GM21390 (cell line): ENCODE measurements around the gene TBC1D22A.

Experiments used
- ATAC-seq: cut with Tn5 transposase; IDR thresholded peaks from one replicate; pipeline ENCODE4 v1.9.1; 2021; ENCODE audit not compliant: unreplicated experiment

Gene TBC1D22A

GRCh38 chr22:47006433-47006832, 244.0 kb downstream of the TBC1D22A start:
- no peak for ATAC-seq

GRCh38 chr22:47006869-47007268, 244.4 kb downstream of the TBC1D22A start:
- no peak for ATAC-seq

GRCh38 chr22:47007496-47007895, 245.0 kb downstream of the TBC1D22A start:
- ATAC-seq: no peak

- ATAC-seq: no peak
Measured at GRCh38 chr22:47008208-47008885, 245.9 kb downstream of the TBC1D22A start.

GRCh38 chr22:47009304-47010101, 247.1 kb downstream of the TBC1D22A start:
- ATAC-seq: no peak

GRCh38 chr22:47010211-47010610, 247.8 kb downstream of the TBC1D22A start:
- no peak for ATAC-seq

GRCh38 chr22:47011131-47011858, 248.8 kb downstream of the TBC1D22A start:
- ATAC-seq: no peak

GRCh38 chr22:47011859-47012258, 249.4 kb downstream of the TBC1D22A start:
- no peak for ATAC-seq

- ATAC-seq: no peak
Measured at GRCh38 chr22:47012589-47013370, 250.3 kb downstream of the TBC1D22A start.

- ATAC-seq: no peak
Measured at GRCh38 chr22:47013861-47014635, 251.6 kb downstream of the TBC1D22A start.

GRCh38 chr22:47014636-47015345, 252.3 kb downstream of the TBC1D22A start:
- no peak for ATAC-seq

GRCh38 chr22:47015589-47016178, 253.2 kb downstream of the TBC1D22A start:
- ATAC-seq: no peak

GRCh38 chr22:47016631-47017030, 254.2 kb downstream of the TBC1D22A start:
- no peak for ATAC-seq

- ATAC-seq: no peak
Measured at GRCh38 chr22:47017245-47017644, 254.8 kb downstream of the TBC1D22A start.

- ATAC-seq: no peak
Measured at GRCh38 chr22:47018010-47018910, 255.8 kb downstream of the TBC1D22A start.

- ATAC-seq: no peak
Measured at GRCh38 chr22:47019012-47019790, 256.8 kb downstream of the TBC1D22A start.

GRCh38 chr22:47020166-47020565, 257.7 kb downstream of the TBC1D22A start:
- no peak for ATAC-seq
